ENCODE results near the gene PPP1R14C.
"Not testable (repeated sequence)": the region's sequence is repeated elsewhere in the genome, so short reads cannot be mapped to it uniquely, and the experiment has no call there.

PPP1R14C gene, protein sequence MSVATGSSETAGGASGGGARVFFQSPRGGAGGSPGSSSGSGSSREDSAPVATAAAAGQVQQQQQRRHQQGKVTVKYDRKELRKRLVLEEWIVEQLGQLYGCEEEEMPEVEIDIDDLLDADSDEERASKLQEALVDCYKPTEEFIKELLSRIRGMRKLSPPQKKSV

DNA sequence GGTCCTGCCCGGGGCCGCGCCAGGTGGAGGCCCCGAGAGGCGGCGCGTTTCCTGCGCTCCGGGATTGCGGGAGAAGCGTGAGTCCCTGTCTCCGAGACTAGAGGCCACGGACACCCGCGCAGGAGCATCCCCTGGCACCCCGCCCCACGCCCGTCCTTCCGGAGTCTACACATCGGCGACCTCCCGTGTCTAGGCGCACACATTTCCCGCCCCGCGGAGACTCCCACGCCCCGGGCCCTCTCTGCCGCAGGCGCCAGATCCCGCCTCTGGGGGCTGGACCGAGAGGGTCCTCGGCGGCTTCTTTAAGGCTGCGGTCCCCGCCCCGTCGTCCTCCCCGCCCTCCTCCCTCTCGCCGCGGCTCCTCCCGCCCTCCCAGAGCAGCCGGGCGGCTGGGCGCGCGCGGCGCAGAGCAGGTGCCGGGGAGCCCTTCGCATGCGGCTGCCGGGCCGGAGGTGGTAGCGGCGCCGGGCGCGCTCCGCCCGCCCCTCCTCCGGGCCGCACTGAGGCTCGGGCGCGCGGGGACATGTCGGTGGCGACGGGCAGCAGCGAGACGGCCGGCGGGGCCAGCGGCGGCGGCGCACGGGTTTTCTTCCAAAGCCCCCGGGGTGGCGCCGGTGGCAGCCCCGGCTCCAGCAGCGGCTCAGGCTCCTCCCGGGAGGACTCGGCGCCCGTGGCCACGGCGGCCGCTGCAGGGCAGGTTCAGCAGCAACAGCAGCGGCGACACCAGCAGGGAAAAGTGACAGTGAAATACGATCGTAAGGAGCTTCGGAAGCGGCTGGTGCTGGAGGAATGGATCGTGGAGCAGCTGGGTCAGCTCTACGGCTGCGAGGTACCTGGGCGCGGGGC, at the start of gene PPP1R14C:
TSS of gene PPP1R14C (plus strand) at position 375 of the 846 bp plus-strand sequence. CDS start at position 524, 149 bp downstream.
- DNase-seq, result peak; percentile 6

DNA sequence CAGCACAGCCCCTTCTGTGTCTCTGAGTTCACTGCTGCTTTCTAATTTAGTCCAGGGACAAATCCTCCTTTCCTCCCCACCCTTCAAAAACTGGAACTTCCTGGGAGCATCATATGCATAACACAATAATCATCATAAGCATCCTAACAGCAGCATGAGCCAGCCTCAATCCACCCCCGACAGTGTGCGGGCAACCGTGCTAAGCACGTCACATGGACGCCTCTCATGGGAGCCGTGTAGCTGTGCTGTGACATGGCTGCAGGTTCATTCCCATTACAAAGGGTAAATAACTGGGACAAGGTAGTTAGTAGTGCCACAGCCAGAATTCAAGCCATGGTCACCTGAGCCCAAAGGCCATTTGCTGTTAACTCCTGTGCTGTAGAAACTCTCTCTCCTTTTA, 49.4 kb upstream of the PPP1R14C start:
- DNase-seq, result no peak

DNA sequence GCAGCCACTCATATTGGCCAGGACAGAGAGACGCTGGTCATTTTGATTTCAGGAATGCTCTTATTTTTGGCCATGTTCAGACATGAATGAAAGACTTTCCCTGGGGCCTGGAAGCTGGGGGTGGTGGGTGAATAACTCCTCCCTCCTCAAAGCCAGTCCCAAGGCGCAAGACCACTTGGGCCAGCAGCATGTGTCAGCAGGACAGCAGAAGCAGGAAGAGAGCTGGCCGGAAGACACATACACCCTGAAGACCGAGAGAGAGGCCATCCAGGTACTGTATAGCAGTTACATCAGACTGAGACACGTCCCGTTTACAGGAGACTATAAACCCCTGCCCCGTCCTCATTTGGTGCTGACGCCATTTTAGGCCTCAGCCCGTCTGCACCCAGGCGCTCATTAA, 44.7 kb upstream of the PPP1R14C start:
- DNase-seq, result no peak

DNA sequence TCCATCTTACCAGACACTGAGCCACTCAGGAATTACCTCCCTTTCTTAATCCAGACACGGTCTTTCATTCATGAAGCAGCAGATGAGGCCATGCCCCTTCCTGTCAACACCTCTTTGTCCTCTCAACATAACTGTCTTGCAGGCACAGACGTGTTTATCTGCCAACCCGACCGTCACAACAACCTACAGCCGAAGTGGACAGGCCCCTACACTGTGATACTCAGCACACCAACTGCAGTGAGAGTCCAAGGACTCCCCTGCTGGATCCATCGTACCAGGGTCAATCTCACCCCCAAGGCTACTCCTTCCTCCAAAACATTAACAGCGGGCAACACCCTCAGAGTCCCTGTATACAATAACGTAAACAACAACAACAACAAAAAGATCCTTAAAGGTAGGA, 43.3 kb upstream of the PPP1R14C start:
- no peak for DNase-seq

DNA sequence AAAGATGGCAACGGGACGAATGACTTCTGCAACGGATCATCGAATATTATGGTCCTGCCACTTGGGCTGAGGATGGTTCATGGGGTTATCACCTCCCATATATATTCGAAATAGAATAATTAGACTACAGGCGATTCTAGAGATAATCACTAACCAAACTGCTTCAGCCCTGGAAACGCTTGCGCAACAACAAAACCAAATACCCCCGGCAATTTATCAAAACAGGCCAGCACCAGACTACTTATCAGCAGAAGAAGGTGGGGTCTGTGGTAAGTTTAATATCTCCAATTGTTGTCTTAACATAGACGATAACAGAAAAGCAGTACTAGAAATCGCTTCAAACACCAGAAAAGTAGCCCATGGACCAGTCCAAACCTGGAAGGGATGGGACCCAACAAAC, 42.9 kb upstream of the PPP1R14C start:
- DNase-seq, result no peak

DNA sequence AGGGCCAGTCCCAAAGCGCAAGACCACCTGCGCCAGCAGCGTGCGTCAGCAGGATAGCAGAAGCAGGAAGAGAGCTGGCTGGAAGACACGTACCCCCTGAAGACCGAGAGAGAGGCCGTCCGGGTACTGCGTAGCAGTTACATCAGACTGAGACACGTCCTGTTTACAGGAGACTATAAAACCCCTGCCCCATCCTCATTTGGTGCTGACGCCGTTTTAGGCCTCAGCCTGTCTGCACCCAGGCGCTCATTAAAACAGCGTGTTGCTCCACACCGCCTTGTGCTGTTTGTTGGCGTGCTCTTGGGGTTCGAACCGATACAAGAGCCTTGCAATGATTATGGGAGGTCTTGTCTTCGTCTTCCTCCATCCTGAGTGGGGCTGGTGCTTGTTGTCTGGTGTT, 42.1 kb upstream of the PPP1R14C start:
- DNase-seq, result no peak

DNA sequence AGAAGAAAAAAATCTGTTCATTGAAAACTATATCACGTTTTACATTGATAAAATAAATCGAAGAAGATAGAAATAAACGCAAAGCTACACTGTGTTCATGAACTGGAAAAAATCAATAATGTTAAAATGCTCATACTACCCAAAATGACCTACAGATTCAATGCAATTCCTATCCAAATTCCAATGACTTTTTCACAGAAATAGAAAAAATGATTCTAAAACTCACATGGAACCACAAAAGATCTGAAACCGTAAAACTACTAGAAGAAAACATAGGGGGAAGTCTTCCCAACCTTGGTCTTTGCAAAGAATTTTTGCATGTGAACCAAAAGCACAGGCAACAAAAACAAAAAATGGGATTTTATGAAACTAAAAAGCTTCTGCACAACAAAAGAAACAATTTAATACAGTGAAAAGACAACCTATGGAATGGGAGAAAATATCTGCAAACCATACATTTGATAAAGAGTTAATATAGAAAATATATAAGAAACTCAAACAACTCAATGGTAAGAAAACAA, 40.0 kb upstream of the PPP1R14C start:
- no peak for DNase-seq

DNA sequence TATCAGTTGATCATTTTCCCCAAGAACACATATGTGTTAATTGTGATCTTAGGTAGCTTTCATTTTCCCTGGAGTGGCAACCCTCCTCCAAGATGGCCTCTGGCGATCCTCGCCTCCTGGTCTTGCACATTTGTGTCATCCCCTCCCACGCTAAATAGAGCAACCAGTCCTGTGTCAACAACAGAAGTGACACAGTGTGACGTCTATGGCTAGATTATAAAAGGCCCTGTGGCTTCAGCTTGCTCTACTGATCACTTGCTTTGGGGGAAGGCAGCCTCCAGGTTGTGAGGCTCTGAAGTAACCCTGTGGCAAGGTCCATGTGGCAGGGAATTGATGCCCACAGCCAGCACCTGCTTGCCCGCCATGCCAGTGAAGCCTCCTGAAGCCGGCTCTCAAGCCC, 30.6 kb upstream of the PPP1R14C start:
- DNase-seq, result no peak

DNA sequence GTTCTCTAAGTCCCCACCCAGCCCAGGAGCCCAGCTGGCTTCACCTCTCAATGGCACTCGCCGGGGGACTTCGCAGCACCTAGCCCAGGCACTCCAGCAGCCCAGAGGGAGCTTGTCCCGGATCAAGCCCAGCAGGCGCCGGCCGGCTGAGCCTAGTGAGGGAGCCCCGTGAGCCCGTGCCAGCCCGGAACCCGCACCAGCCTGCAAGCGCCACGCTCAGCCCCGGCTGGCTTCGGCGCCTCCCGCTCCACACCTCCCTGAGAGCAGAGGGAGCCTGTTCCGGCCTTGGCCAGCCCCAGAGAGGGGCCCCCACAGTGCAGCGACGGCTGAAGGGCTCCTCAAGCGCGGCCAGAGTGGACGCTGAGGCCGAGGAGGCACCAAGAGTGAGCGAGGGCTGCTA, 27.1 kb upstream of the PPP1R14C start:
- no peak for DNase-seq

DNA sequence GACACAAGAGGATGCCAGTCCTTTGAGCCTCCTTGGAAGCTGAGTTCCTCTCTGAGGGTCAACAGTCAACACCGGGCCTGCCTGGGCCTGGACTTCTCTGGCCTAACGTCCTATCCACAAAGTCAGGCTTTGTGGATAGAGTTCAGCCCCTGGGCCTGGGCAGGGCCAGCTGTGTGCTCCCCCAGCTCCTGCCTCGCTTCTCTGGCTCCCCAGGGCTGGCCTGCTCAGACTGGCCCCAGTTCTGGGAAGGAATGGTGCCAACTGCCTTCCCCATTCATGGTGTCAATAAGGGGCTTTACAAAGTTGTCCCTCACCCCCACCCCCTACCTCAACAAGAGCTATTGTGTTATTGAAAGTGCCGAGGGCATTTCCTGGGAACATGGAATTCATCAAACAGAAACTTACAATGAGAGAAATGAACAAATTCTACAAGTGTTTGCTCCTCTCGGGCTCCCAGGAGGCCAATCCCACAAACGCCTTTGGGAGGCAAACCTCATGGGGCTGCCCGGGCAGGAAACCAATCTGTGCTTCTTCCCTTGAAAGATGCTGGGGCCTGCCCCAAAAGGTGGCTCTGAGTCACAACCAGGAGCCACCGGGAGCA, 26.5 kb upstream of the PPP1R14C start:
- DNase-seq, result no peak

DNA sequence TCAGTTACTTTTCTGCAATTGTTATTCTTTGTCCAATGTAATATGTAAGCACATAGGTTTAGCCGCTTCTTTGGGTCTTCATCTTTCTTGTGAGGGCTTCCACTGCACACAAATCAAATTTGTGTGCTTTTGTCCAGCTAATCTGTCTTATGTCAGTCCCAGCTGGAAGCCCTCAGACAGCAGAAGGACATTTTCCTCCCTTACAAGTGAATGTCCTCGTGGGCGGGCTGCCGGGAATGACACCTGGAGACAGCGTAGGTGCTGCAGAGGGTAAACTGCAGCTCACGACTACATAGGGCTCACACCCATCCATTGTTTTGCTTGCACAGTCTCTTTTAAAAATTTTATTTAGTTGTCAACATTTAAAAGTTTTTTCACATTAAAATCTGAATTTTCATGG, 24.6 kb upstream of the PPP1R14C start:
- no peak for DNase-seq

DNA sequence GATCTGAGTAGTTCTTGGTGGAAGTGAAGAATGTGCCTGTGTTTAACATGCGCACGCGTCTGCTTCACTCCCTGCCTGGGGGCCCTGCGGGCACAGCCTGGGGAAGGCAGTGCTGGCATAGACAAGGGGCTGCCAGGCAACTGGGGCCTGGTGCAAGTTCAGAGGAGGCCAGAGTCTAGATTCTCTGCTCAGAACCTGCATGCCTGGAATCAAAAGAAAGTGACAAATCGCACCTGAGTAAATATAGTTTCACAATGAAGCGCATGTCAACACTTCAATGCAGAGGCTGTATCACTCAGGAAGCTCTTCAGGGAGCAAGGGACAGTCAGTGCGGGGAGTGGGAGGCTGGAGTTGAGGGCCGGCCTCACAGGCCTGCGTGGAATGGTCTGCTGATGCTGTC, 24.2 kb upstream of the PPP1R14C start:
- no peak for DNase-seq

DNA sequence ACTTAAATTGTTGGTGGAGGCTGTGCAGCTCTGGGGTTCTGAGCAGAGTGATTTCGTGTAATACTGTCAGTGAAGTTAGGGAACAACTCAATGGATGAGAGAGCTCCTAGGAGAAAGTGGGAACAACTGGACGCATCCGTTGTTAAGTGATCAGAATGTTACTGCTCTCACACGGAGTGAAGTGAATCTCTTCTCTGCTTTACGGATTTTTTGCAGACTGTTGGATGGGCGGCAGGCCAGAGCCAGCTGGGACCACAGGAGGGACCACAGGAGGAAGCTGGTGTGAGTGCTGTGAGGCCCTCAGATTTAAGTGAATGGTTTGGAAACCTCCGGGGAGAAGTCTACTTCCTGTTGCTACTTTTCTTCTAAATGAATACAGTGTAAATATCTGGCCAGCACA, 23.7 kb upstream of the PPP1R14C start:
- DNase-seq, result no peak

DNA sequence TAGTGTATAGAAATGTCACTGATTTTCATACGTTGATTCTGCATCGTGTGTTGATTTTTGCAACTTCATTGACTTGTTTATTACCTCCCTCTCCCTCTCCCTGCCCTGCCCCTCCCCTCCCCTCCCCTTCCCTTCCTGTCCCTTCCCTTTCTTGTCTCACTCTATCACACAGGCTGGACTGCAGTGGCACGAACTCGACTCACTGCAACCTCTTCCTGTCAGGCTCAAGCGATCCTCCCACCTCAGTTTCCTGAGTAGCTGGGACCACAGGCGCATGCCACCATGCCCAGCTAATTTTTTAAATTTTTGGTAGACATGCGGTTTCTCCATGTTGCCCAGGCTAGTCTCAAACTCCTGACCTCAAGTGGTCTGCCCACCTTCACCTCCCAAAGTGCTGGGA, 19.2 kb upstream of the PPP1R14C start:
- no peak for DNase-seq

DNA sequence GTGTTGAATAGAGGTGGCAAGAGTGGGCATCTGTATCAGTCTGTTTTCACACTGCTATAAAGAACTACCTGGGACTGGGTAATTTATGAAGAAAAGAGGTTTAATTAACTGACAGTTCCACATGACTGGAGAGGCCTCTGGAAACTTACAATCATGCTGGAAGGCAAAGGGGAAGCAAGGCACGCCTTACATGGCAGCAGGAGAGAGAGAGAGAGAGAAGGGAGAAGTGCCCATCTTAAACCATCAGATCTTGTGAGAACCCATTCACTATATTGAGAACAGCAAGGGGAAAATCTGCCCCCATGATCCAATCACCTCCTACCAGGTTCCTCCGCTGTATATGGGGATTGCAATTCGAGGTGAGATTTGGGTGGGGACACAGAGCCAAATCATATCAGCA, 18.6 kb upstream of the PPP1R14C start:
- DNase-seq, result no peak

DNA sequence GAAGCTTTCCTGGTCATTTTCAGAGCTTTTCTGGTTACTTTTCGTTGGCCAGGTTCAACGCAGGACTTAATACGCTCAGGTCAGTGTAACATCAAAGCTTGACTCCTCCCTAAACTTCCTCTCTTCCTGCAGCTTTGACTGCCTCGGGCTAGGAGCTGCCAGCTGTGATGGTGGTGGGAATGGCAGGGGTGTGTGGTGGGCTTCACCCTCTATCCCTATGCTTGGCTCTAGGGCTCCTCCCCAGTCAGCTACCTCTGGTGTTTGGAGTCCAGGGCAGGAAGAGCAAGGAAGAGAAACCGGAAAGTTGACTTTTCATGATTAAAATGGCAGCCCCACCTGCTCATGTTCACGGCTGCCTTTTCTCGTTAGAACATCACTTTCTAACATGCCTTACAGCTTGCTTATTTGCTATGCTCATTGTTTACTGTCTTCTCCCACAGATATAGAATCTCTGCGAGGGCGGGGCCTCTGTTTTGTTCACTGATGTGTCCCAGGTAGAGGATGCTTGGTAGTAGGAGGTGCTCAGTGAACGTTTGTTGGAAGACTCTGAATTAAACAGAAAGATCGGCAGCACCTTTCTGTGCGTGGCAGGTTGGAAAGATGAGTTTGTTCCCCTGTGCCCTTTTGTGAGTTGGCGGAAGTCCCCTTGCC, 16.1 kb upstream of the PPP1R14C start:
- no peak for DNase-seq

DNA sequence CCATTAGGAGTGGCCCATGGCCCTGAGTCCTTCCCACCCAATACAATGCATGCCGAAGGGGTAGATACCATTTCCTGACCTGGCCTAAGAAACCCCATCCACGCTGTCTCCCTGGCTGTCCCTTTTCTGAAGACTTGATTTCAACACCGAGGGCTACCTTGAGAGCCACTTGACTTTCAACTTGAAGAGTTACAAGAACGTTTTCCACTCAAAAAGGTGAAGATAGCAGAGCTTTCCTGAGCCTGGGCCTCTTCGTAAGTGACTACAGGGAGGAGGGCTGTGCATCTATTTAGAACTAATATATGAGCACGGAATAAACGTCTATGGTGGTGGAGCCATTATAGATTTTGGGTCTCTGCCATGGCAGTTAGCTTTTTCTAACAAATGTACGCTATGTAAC, 14.4 kb upstream of the PPP1R14C start:
- DNase-seq, result no peak

DNA sequence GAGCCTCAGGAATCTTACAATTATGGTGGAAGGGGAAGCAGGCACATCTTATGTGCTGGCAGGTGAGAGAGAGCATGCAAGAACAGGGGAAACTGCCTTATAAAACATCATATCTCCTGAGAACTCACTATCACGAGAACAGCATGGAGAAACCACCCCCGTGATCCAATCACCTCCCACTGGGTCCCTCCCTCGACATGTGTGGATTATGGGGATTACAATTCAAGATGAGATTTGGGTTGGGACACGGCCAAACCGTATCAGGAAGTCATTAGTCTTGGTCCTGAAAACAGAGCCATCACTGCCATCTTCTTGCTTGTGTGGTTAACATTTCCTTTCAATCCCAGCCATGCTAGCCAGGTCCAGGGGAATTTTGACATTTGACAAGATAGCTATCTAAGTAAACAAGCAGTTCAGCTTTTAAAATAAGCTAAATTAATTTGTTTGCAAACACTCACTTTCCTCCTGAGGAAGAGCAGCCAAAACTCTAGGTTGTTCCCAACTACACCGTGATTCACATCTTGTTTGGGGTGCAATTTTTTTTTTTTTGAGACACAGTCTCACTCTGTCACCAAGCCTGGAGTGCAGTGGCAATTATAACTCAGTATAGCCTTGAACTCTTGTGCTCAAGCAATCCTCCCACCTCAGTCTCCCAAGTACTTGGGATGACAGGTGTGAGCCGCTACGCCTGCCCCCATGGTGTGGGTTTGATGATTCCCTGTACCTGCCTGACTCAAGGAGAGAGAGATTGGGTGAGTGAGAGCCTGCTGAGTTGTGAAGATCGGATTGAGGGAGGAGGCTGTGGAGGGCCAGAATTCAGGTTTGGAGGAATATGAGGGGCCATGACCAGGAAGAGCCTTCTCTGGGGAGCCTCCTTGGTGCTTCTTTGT, 13.0 kb upstream of the PPP1R14C start:
- no peak for DNase-seq

DNA sequence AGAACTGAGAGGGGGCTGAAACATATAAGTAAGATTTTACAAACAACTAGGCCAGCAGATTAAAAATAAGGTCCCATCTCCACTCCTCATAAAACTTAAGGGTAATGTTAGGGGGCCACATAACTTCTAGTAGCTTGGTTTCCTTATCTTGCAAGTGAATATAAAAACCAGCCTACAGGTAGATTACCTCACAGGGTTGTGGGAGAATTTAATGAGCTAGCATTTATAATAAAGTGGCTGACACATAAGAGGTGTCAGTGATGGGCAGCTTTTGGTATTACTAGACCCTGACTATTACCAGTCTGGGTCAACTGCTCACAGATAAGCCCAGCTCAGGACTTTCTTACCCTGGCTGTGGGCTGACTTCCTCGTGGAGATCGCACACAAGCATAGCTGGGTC, 9.2 kb upstream of the PPP1R14C start:
- DNase-seq, result no peak

DNA sequence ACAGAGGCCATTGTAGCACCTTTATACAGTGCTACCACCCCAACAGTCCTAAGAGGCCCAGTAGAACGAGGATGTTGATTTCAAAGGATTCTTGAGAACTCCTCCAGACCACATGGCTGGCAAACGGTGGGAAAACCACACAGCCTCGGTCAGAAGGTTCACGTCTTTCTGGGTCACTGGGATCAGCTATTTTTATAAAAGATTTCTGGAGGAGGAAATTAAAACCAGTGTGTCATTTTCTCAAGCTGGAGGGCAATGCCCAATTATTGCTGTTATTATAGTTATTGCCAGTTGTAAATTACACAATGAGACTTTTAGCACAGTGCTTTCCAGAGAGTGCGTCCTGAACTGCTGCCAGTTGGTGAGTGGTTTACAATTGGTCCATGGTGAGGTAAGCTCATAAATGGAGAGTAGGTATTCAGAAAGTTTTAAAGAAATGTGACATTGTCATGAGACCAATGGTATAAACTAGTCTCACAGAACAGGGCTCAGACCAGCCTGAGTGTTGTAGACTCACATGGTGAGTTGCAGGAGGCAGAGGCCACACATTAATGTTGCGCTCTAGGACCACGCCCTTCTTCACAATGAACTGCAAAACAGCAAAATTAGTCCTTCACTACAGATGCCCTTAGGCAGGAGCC, 8.4 kb upstream of the PPP1R14C start:
- no peak for DNase-seq

DNA sequence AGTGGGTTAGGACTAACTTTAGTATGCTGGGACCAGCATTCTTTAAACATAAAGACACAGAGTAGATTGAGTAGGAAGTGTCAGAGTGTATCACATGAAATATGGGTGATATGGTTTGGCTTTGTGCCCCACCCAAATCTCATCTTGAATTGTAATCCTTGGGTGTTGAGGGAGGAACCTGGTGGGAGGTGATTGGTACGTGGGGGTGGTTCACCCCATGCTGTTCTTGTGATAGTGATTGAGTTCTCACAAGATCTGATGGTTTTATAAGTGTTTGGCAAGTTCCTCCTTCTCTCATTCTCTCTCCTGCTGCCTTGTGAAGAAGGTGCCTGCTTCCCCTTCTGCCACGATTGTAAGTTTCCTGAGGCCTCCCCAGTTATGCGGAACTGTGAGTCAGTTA, 5.1 kb upstream of the PPP1R14C start:
- not testable (repeated sequence) for DNase-seq

DNA sequence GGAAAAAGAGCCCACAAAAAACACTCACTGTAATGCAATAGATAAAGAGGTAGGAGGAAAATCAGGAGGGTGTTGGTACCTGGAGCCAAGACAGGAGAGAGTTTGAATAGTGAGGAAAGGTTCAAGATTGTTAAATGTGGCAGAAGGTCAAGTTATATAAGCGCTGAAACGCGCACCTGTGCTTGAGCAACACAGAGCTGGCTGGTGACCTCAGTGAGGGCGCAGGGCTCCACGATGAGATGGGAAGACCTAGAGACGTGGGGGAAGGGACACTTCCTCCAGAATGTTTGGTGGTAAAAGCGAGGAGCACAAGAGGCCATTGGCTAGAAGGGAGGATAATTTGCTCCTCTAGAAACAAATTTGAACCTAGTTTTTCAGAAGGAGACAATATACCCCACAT, 4.2 kb upstream of the PPP1R14C start:
- DNase-seq, result no peak

Measured in stimulated activated CD4-positive, alpha-beta T cell treated with anti-CD3 and anti-CD28 coated beads, Interleukin-4, amount 100 ng/mL, for 24 hours (primary cell).